ENCODE data around the gene CHCHD10. TPM values are rescaled to one million over a fixed set of nuclear protein-coding genes. Genes with fewer than 3 reads are reported as not detected.

The CHCHD10 gene
- total and polyA plus RNA-seq, 2 of the 8 experiments (the other 6 are each of a cell fraction or from before 2014, with no cell fraction given): 58.3 to 94.5 TPM

- TF ChIP-seq CHD7 (IDR thresholded peaks at IDR 0.05; ENCODE audit: insufficient replicate concordance, low read length): no peak
- TF ChIP-seq TAF1 (IDR thresholded peaks at IDR 0.05; ENCODE audit: low read depth, low read length): 0 out of 2 replicates have a peak, but pooled peaks have one; percentile 5
- no peak for TF ChIP-seq EP300 (IDR thresholded peaks at IDR 0.05; ENCODE audit: borderline replicate concordance in 1 of 2, low read depth in 2 of 2, low read length in 2 of 2)
These were observed 4.2 kb downstream of the CHCHD10 start (continued) for GRCh38 chr22:23763579-23763945.
